Lower leg skin (tissue), 4 donors: ENCODE data around the gene WFDC1. TPM values are rescaled to one million over a fixed set of nuclear protein-coding genes. Genes with fewer than 3 reads are reported as not detected.

Experiments used
- DNase-seq, 2 donors: peaks; one replicate each; pipeline ENCODE4 v3.0.0-alpha.2; 2019; ENCODE audit warnings: low spot score in 2 of 2
- H3K4me3 ChIP-seq: fragments of 200-600 bp; sonication (generic); 2 replicates; pipeline ENCODE4 v1.5.1; 2017; ENCODE audit warnings: mild to moderate bottlenecking, low read depth; ENCODE audit not compliant: poor library complexity, severe bottlenecking
- CTCF ChIP-seq, 3 donors: fragments of 450-650 bp; IDR thresholded peaks; one replicate each; pipeline ENCODE4 v1.5.1; 2016; ENCODE audit warnings: antibody characterized with exemption in 3 of 3, mild to moderate bottlenecking in 3 of 3, moderate library complexity in 2 of 3
- POLR2A ChIP-seq, 2 donors: fragments of 450-650 bp; IDR thresholded peaks; one replicate each; pipeline ENCODE4 v1.6.1; 2016 to 2017; ENCODE audit warnings: antibody characterized with exemption in 2 of 2, mild to moderate bottlenecking in 1 of 2, moderate library complexity in 1 of 2
- WGBS, 2 donors: methylation state at CpG; one replicate each; pipeline ENCODE4 v1.1.5; 2018; 5-methylcytosine and 5-hydroxymethylcytosine counted together
- intact Hi-C: fragments of 100-400 bp; cut with DNase I; formaldehyde crosslinking; loops from one replicate; pipeline ENCODE4 v1.15.0; 2023; ENCODE audit warnings: low total_unique reads
- total RNA-seq, 4 donors: library from RNA; depleted of rRNA; stranded (reverse); fragments of >200 nt; gene quantifications; one replicate each; pipeline ENCODE4 v1.1.0, GENCODE V29; 2016

The WFDC1 gene
- total RNA-seq, 4 donors from 2014 or later: 0.91 to 2.2 (median 1.3) TPM; not detected in 1

- no peak overlapping the region for H3K4me3 ChIP-seq
- DNase-seq: no peak
- TF ChIP-seq POLR2A (IDR thresholded peaks at IDR 0.05) (no peak), CTCF (IDR thresholded peaks at IDR 0.05) (no peak)
- intact Hi-C loops: no loop called here
- 51 to 66% methylated on average over 7 of the region's 7 CpGs for WGBS, 2 donors
These were observed 74.4 kb downstream of the WFDC1 start for GRCh38 chr16:84369105-84369504.

- H3K4me3 ChIP-seq: no peak overlapping the region
- intact Hi-C loops: no loop called here
- TF ChIP-seq CTCF (IDR thresholded peaks at IDR 0.05) (no peak), POLR2A (IDR thresholded peaks at IDR 0.05) (no peak)
- DNase-seq: no peak
- WGBS, 2 donors: 43 to 52% methylated on average over 10 to 11 of the region's 11 CpGs
These were observed 75.4 kb downstream of the WFDC1 start for GRCh38 chr16:84369938-84370627.

GRCh38 chr16:84370723-84371552 is 76.3 kb downstream of the WFDC1 start:
- 76 to 81% methylated on average over 8 of the region's 8 CpGs for WGBS, 2 donors
- intact Hi-C loops: no loop called here
- H3K4me3 ChIP-seq: no peak overlapping the region
- DNase-seq: no peak
- TF ChIP-seq POLR2A (IDR thresholded peaks at IDR 0.05) (no peak), CTCF (IDR thresholded peaks at IDR 0.05) (no peak)

- no peak overlapping the region for H3K4me3 ChIP-seq
- TF ChIP-seq CTCF (IDR thresholded peaks at IDR 0.05): no peak
- TF ChIP-seq POLR2A (IDR thresholded peaks at IDR 0.05): no peak
- DNase-seq: no peak
- intact Hi-C loops: no loop called here
- 77 to 79% methylated on average over 4 of the region's 4 CpGs for WGBS, 2 donors
These were observed 76.8 kb downstream of the WFDC1 start for GRCh38 chr16:84371553-84371865.

GRCh38 chr16:84373907-84374489 is 79.3 kb downstream of the WFDC1 start:
- TF ChIP-seq CTCF (IDR thresholded peaks at IDR 0.05) (no peak), POLR2A (IDR thresholded peaks at IDR 0.05) (no peak)
- intact Hi-C loops: no loop called here
- WGBS, 2 donors: 49 to 60% methylated on average over 10 of the region's 10 CpGs
- H3K4me3 ChIP-seq: no peak overlapping the region
- DNase-seq: no peak
